SK-N-SH treated with all-trans-retinoic acid at 6 μM for 48 hours (cell line): Measurements from ENCODE around the gene SEMA3F.

Experiments used
- ATAC-seq: fragments of 200-7000 bp; cut with Tn5 transposase; 3 replicates; pipeline ENCODE4 v1.9.1; 2020; ENCODE audit warnings: mild to moderate bottlenecking, moderate library complexity
- ARNTL ChIP-seq: fragments of 450-650 bp; formaldehyde crosslinking; IDR thresholded peaks from 2 replicates; pipeline ENCODE4 v1.5.0; 2020; ENCODE audit warnings: low read depth, mild to moderate bottlenecking, moderate library complexity, borderline replicate concordance
- BACH2 ChIP-seq: fragments of 250-450 bp; sonication (Bioruptor Pico); IDR thresholded peaks from 2 replicates; pipeline ENCODE4 v1.9.0; 2021; ENCODE audit warnings: mild to moderate bottlenecking, borderline replicate concordance
- CSDC2 ChIP-seq: fragments of 250-450 bp; sonication (Bioruptor Pico); IDR thresholded peaks from 2 replicates; pipeline ENCODE4 v1.5.0; 2020; ENCODE audit warnings: mild to moderate bottlenecking, moderate library complexity
- ESRRG ChIP-seq: fragments of 250-450 bp; sonication (Bioruptor Pico); IDR thresholded peaks from 2 replicates; pipeline ENCODE4 v1.6.1; 2021; ENCODE audit warnings: mild to moderate bottlenecking
- GLIS3 ChIP-seq: fragments of 250-450 bp; sonication (Bioruptor Pico); IDR thresholded peaks from 2 replicates; pipeline ENCODE4 v1.5.0; 2020; ENCODE audit warnings: mild to moderate bottlenecking, moderate library complexity
- ISL1 ChIP-seq: fragments of 250-450 bp; sonication (Bioruptor Pico); IDR thresholded peaks from 2 replicates; pipeline ENCODE4 v2.1.2; 2022; ENCODE audit warnings: mild to moderate bottlenecking, moderate library complexity
- OSR1 ChIP-seq: fragments of 250-450 bp; sonication (Bioruptor Pico); IDR thresholded peaks from 2 replicates; pipeline ENCODE4 v1.8.0; 2022; ENCODE audit warnings: moderate library complexity, mild to moderate bottlenecking, inconsistent platforms
- PATZ1 ChIP-seq: fragments of 250-450 bp; sonication (Bioruptor Pico); IDR thresholded peaks from 2 replicates; pipeline ENCODE4 v1.8.0; 2020; ENCODE audit warnings: mild to moderate bottlenecking, moderate library complexity, borderline replicate concordance
- POU6F1 ChIP-seq: fragments of 250-450 bp; sonication (Bioruptor Pico); IDR thresholded peaks from 2 replicates; pipeline ENCODE4 v1.8.0; 2021; ENCODE audit warnings: low read depth, mild to moderate bottlenecking, moderate library complexity, borderline replicate concordance
- PPARA ChIP-seq: fragments of 250-450 bp; sonication (Bioruptor Pico); IDR thresholded peaks from 2 replicates; pipeline ENCODE4 v1.5.0; 2020; ENCODE audit warnings: mild to moderate bottlenecking, borderline replicate concordance
- RARB ChIP-seq: fragments of 250-450 bp; sonication (Bioruptor Pico); IDR thresholded peaks from 2 replicates; pipeline ENCODE4 v1.8.0; 2021; ENCODE audit warnings: mild to moderate bottlenecking, moderate library complexity
- SNAI2 ChIP-seq: fragments of 250-450 bp; sonication (Bioruptor Pico); IDR thresholded peaks from 2 replicates; pipeline ENCODE4 v1.5.0; 2020; ENCODE audit warnings: mild to moderate bottlenecking, moderate library complexity
- TCF4 ChIP-seq: fragments of 250-450 bp; sonication (Bioruptor Pico); IDR thresholded peaks from 2 replicates; pipeline ENCODE4 v1.8.0; 2021; ENCODE audit warnings: mild to moderate bottlenecking, moderate library complexity, borderline replicate concordance
- TOX ChIP-seq: fragments of 250-450 bp; sonication (Bioruptor Pico); IDR thresholded peaks from 2 replicates; pipeline ENCODE4 v1.8.0; 2021; ENCODE audit warnings: mild to moderate bottlenecking, moderate library complexity, borderline replicate concordance
- TSHZ2 ChIP-seq: fragments of 250-450 bp; sonication (Bioruptor Pico); IDR thresholded peaks from 2 replicates; pipeline ENCODE4 v1.5.0; 2020; ENCODE audit warnings: mild to moderate bottlenecking, moderate library complexity
- ZC3H10 ChIP-seq: fragments of 250-450 bp; sonication (Bioruptor Pico); IDR thresholded peaks from 2 replicates; pipeline ENCODE4 v1.5.1; 2021; ENCODE audit warnings: mild to moderate bottlenecking, moderate library complexity
- ZFP3 ChIP-seq: fragments of 250-450 bp; sonication (Bioruptor Pico); IDR thresholded peaks from 2 replicates; pipeline ENCODE4 v1.5.0; 2020; ENCODE audit warnings: mild to moderate bottlenecking, moderate library complexity
- ZFP30 ChIP-seq: fragments of 450-650 bp; formaldehyde crosslinking; IDR thresholded peaks from 2 replicates; pipeline ENCODE4 v1.5.0; 2022; ENCODE audit warnings: mild to moderate bottlenecking, moderate library complexity
- ZNF565 ChIP-seq: fragments of 450-650 bp; formaldehyde crosslinking; conservative IDR thresholded peaks from 2 replicates; pipeline ENCODE4 v1.5.0; 2020; ENCODE audit warnings: low read depth, mild to moderate bottlenecking, moderate library complexity
- ZNF70 ChIP-seq: fragments of 450-650 bp; formaldehyde crosslinking; IDR thresholded peaks from 2 replicates; pipeline ENCODE4 v1.5.0; 2020; ENCODE audit warnings: mild to moderate bottlenecking, moderate library complexity
- ZNF8 ChIP-seq: fragments of 450-650 bp; formaldehyde crosslinking; IDR thresholded peaks from 2 replicates; pipeline ENCODE4 v1.5.0; 2020; ENCODE audit warnings: mild to moderate bottlenecking, moderate library complexity
- TF ChIP-seq, protein P1 (sequence below): fragments of 250-450 bp; sonication (Bioruptor Pico); IDR thresholded peaks from 2 replicates; pipeline ENCODE4 v1.5.1; 2021; ENCODE audit warnings: mild to moderate bottlenecking, moderate library complexity
- TF ChIP-seq, protein P2 (sequence below): fragments of 250-450 bp; sonication (Bioruptor Pico); IDR thresholded peaks from 2 replicates; pipeline ENCODE4 v1.5.1; 2020; ENCODE audit warnings: low read depth, mild to moderate bottlenecking, moderate library complexity

SEMA3F gene

DNA sequence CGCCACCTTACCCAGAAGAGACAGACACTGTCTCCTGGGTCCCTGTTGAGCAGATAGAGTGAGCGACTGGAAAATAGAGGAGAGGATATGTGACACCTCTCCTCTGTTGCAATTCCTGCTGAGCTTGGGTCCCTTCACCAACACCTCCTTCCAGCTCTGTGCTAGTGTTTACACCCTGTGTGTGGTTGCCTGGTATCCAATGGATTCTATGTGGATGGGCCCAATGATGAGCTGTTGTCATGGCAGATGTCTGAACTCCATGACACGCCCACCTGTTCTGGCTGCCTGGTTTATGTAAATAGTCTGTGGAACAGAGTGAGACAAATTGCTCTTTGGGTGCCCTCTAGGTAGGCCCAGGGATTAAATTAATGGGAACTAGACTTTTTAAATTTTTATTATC is 42.7 kb upstream of the SEMA3F start (continued):
- no peak for TF ChIP-seq TSHZ2 (CRISPR knock-in tag)
- no peak for TF ChIP-seq ISL1 (CRISPR knock-in tag)

DNA sequence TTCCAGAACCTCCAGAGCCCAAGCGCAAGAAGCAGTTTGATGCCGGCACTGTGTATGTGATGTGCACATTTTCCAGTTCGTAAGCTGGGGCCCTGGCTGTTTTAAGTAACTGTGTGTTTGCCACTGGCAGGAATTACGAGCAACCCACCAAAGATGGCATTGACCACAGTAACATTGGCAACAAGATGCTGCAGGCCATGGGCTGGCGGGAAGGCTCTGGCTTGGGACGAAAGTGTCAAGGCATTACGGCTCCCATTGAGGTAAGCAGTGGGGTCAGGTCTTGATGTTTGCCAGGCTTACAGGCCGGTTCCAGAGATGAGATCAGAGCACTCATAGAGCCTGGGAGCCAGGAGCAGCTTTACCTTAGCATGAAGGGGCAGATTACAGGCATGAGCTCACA is 38.0 kb upstream of the SEMA3F start:
- ATAC-seq: no peak

DNA sequence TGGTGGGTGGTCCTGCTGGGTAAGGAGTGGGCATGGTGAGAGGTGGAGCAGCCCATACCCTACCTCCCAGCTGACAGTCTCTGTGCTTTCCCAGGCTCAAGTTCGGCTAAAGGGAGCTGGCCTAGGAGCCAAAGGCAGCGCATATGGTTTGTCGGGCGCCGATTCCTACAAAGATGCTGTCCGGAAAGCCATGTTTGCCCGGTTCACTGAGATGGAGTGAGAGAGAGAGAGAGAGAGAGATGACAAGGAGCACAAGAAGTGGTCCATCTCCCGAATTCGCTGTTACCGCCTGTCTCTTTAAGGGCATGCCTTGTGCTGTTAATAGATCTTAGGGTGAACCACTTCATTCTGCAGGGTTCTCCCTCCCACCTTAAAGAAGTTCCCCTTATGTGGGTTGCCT is 36.9 kb upstream of the SEMA3F start:
- TF ChIP-seq CSDC2 (CRISPR knock-in tag): no peak
- no peak for TF ChIP-seq RARB
- no peak for TF ChIP-seq ZNF70 (CRISPR knock-in tag)
- no peak for TF ChIP-seq ZFP30 (CRISPR knock-in tag)
- TF ChIP-seq BACH2: no peak
- no peak for TF ChIP-seq OSR1
- no peak for TF ChIP-seq TOX (CRISPR knock-in tag)
- TF ChIP-seq ESRRG: no peak
- TF ChIP-seq ZNF565 (CRISPR knock-in tag): no peak
- no peak for TF ChIP-seq ZC3H10 (CRISPR knock-in tag)
- TF ChIP-seq, all 23 proteins: peak for 0
- ATAC-seq: no peak

More for the DNA sequence above, 38.0 kb upstream of the SEMA3F start:
- TF ChIP-seq SNAI2 (no peak), GLIS3 (CRISPR knock-in tag) (no peak), ISL1 (CRISPR knock-in tag) (no peak)
- TF ChIP-seq, protein P1, sequence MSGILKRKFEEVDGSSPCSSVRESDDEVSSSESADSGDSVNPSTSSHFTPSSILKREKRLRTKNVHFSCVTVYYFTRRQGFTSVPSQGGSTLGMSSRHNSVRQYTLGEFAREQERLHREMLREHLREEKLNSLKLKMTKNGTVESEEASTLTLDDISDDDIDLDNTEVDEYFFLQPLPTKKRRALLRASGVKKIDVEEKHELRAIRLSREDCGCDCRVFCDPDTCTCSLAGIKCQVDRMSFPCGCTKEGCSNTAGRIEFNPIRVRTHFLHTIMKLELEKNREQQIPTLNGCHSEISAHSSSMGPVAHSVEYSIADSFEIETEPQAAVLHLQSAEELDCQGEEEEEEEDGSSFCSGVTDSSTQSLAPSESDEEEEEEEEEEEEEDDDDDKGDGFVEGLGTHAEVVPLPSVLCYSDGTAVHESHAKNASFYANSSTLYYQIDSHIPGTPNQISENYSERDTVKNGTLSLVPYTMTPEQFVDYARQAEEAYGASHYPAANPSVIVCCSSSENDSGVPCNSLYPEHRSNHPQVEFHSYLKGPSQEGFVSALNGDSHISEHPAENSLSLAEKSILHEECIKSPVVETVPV (CRISPR knock-in tag): no peak
- TF ChIP-seq, all 23 proteins: peak for 0

DNA sequence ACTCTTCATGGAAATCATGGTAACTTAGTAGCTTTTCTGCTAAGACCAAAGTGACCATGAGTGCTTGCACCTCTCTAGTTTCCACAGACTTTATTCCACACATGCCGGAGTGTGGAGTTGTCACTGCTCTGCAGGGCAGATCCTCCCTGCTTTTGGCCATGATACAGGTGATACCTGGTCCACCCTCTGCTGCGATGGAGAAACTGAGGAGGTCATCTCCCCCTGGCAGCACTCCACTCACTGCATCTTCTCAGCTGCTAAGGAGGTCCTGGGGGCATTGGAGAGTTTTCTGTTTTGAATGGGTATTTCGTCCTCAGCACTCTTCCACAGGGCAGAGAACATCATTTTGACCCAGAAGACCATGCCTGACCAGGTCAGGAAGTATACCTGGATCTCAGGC is 35.3 kb upstream of the SEMA3F start:
- no peak for ATAC-seq
- no peak for TF ChIP-seq BACH2
- no peak for TF ChIP-seq PPARA
- TF ChIP-seq RARB: no peak
- TF ChIP-seq, protein P1 (CRISPR knock-in tag): no peak
- TF ChIP-seq ESRRG: no peak
- TF ChIP-seq OSR1: no peak
- TF ChIP-seq ZC3H10 (CRISPR knock-in tag): no peak
- no peak for TF ChIP-seq ZNF70 (CRISPR knock-in tag)
- no peak for TF ChIP-seq TCF4 (CRISPR knock-in tag)
- TF ChIP-seq TSHZ2 (CRISPR knock-in tag): no peak
- TF ChIP-seq PATZ1 (CRISPR knock-in tag): no peak
- no peak for TF ChIP-seq ARNTL
- TF ChIP-seq, protein P2, sequence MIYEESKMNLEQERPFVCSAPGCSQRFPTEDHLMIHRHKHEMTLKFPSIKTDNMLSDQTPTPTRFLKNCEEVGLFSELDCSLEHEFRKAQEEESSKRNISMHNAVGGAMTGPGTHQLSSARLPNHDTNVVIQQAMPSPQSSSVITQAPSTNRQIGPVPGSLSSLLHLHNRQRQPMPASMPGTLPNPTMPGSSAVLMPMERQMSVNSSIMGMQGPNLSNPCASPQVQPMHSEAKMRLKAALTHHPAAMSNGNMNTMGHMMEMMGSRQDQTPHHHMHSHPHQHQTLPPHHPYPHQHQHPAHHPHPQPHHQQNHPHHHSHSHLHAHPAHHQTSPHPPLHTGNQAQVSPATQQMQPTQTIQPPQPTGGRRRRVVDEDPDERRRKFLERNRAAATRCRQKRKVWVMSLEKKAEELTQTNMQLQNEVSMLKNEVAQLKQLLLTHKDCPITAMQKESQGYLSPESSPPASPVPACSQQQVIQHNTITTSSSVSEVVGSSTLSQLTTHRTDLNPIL (CRISPR knock-in tag): no peak
- no peak for TF ChIP-seq ISL1 (CRISPR knock-in tag)
- no peak for TF ChIP-seq POU6F1 (CRISPR knock-in tag)
- no peak for TF ChIP-seq ZFP3 (CRISPR knock-in tag)
- TF ChIP-seq GLIS3 (CRISPR knock-in tag): no peak
- no peak for TF ChIP-seq ZFP30 (CRISPR knock-in tag)
- no peak for TF ChIP-seq ZNF565 (CRISPR knock-in tag)
- TF ChIP-seq ZNF8 (CRISPR knock-in tag): no peak
